ENCODE measurements around the gene FARP1.
"Not testable (repeated sequence)": the region's sequence is repeated elsewhere in the genome, so short reads cannot be mapped to it uniquely, and the experiment has no call there.

Gene FARP1

GRCh38 chr13:98228661-98229341 lies 85.9 kb downstream of the FARP1 start:
- DNase-seq (ENCODE audit: low spot score): no peak

- DNase-seq (ENCODE audit: low spot score): not testable (repeated sequence)
These were observed 87.9 kb downstream of the FARP1 start for GRCh38 chr13:98230762-98231161.

- DNase-seq (ENCODE audit: low spot score): no peak
These were observed 89.6 kb downstream of the FARP1 start for GRCh38 chr13:98232456-98232855.

DNA sequence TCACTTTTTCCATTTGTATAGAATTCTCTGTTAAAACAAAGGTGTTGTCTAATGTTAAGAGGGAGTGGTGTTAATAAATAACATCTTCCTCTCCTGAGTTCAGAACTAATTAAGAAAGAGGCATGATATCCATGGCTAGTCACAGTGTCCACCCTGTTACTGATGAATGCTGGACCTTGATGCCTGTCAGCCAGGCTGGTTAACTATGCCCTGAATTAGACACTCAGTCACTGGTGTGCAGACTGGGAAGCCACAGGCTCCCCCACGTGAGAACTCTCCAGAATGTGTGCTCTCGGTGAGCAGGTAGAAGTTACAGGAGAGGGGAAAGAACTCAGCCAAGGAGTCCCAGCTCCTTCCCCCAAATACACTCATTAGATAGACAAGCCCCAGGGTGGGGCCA lies 90.2 kb downstream of the FARP1 start:
- DNase-seq (ENCODE audit: low spot score): no peak

- DNase-seq (ENCODE audit: low spot score): no peak
These were observed 91.5 kb downstream of the FARP1 start for GRCh38 chr13:98234348-98234747.

- no peak for DNase-seq (ENCODE audit: low spot score)
These were observed 93.3 kb downstream of the FARP1 start for GRCh38 chr13:98236197-98236596.

DNA sequence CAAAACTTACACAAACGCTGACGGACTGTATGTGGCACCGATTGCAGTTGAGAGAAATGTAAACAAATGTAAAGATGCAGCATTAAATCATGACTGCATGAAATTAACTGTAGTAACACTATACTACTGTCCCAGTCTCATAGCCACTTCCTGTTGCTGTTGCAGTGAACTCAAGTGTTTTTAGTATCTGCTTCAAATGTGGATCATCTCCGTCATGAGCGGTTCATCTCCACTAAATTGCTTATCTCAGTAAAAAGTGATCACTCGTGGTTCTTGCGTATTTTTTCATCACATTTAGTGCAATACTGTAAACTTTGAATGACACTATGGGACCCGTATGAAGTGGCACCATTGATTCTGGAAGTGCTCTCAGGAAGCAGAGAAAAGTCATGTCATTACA lies 94.4 kb downstream of the FARP1 start:
- DNase-seq (ENCODE audit: low spot score): no peak

DNA sequence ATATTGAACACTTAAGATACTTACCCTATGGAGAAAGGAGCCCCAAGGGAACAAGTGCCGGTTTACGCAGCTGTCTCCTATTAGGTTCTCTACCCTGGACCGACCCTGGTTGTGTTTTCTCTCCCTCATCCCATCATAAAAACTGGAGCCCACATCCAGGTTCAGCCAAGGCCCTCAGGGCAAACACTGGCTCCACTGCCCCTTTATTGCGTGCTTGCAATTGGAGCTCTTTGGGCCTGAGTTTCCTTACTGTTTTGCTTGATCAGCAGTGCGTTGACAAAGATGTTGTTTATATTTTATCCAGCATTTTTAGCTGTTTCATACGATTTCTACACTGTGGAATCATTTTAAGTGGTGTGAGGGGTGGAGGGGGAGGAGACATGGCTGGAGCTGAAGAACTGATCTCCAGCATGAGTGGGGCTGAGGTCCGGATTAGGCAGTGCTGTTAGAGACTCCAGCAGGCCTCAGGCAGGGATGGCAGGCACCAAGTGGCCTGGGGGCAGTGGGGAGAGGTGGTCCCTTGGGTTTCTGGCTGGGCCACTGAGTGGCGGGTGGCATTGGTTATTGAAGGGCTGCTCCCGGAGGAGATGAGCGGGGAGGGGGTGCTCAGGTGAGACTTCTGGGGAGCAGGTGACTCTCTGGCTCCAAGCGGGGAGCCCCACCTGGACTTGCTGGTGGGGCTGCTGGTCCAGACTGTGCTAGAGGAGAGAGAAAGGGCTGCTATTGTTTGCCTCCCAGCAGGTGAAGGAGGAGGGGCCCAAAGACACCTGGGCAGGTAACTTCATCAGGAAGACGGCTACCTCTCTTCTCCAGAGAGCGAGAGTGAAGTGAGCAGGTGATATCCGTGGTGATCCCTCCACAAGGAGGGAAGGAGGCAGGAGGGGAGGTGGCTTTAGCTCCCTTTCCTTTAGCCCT lies 96.5 kb downstream of the FARP1 start:
- DNase-seq (ENCODE audit: low spot score): no peak

DNA sequence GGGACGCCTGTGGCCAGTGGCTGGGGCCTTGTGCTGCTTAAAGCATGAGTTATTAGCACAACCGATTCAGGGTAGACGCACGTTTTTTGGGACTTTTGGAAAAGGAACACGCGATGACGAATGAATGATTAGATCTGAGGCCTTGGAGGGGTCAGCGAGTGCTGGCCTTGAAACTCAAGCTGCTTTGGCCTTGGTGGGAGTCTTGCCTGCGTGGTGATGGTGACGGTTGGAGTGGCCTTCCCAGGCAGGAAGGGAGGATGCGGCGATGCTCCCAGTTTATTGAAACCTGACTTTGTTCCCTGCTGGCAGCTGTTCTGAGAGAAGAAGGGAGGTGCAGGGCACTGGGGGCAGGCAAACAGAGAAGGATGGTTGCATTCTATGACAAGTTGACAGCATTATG lies 97.2 kb downstream of the FARP1 start:
- no peak for DNase-seq (ENCODE audit: low spot score)

- no peak for DNase-seq (ENCODE audit: low spot score)
These were observed 98.1 kb downstream of the FARP1 start for GRCh38 chr13:98240974-98241373.

GRCh38 chr13:98241976-98242375 lies 99.1 kb downstream of the FARP1 start:
- DNase-seq (ENCODE audit: low spot score): no peak

DNA sequence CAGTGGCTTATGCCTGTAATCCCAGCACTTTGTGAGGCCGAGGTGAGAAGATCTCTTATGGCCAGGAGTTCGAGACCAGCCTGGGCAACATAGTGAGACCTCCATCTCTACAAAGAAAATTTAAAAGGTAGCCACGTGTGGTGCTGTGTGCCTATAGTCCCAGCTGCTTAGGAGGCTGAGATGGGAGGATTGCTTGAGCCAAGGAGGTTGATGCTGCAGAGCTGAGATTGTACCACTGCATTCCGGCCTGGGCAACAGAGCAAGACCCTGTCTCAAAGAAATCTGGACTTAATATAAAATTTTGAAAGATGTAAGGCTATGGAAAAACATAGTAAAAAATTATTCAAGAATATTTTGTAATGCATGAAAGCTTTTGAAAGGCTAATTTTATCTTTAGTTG lies 99.5 kb downstream of the FARP1 start:
- no peak for DNase-seq (ENCODE audit: low spot score)

DNA sequence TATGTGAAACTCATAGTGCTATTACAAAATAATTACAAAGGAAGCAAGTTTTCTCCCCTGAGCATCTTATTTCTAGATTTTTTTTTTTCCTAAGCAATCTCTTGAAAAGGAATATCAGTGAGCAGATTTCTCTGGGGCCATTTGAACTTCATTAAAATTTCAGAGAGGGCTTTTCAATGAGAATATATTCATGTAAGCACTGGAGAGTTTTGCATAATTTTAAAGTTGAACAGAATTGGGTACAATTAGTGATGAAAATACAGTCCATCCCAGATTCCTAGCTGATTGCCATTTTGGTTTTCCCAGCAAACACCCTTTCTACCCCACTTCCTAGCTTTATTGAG lies 101.0 kb downstream of the FARP1 start:
- no peak for DNase-seq (ENCODE audit: low spot score)

- DNase-seq (ENCODE audit: low spot score): no peak
These were observed 103.8 kb downstream of the FARP1 start for GRCh38 chr13:98246538-98247172.

DNA sequence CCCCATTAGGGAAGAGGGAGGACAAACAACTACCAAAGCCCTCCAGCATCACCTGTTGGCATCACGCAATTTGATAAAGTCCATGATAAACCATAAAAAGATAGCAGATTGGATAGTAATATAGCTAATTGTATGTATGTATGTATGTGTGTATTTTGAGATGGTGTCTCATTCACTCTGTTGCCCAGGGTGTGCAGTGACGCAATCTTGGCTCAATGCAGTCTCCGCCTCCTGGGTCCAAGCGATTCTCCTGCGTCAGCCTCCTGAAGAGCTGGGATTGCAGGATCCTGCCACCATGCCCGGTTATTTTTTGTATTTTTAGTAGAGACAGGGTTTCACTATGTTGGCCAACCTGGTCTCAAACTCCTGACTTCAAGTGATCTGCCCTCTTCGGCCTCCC lies 108.8 kb downstream of the FARP1 start:
- no peak for DNase-seq (ENCODE audit: low spot score)

DNA sequence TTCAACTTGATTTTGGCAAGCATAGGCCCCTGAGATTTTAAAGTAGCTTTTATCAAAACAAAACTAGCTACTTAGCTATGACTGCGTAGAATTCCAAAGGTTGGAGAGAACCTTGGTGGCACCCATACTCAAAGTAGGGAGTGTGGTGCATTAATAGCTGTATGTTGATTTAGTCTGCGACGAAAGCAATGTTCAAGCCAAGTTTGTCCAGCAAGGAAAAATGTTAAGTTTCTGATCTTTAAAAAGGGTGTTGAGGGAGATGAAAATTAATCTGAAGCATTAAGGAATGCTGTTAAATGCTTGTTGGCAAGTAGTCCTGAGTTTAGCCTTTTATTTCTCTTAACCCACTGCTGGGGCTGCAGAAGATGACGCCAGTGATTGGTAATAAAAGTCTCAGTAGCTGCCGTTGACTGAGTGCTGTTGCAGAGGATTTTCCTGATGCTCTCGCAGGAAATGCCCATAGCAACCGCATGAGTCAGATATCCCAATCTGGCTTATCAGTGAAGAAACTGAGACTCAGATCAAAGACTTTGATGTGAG lies 110.1 kb downstream of the FARP1 start:
- no peak for DNase-seq (ENCODE audit: low spot score)

DNA sequence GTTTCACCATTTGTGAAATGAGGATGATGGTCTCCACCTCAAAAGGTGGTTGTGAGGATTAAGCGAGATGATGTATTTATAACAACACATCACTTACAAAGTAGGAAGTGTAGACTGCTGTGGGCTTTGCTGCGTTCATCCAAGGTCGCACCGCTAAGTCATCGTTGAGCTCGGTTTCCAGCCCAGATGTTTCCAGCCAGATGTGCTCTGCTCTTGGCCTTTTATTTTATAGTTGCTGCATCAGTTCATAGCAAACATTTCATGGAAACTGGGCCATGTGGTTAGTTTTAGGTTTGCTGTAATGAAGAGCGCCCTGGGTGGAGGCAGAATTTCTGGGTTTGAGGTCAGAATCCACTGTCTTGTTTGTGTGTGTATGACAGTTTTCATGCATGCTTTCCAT lies 110.6 kb downstream of the FARP1 start:
- DNase-seq (ENCODE audit: low spot score): no peak

DNA sequence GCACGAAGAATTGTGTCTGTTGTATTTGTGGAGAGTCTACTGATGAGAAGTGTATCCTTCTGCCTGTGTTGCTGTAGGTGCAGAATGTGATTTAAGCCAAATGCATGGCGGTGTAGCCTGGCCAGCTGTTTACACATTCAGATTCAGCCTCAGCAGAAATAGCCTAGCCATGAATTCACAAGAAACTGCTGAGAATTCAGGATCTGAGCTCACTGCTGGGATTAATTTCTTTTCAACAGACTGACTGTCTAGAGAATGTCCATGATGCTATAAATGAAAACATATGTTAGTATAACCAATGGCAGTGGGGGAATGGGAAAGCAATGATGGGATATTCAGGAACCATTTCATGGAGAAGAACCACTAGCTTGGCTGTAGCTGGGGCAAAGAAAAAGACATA lies 111.6 kb downstream of the FARP1 start:
- no peak for DNase-seq (ENCODE audit: low spot score)

DNA sequence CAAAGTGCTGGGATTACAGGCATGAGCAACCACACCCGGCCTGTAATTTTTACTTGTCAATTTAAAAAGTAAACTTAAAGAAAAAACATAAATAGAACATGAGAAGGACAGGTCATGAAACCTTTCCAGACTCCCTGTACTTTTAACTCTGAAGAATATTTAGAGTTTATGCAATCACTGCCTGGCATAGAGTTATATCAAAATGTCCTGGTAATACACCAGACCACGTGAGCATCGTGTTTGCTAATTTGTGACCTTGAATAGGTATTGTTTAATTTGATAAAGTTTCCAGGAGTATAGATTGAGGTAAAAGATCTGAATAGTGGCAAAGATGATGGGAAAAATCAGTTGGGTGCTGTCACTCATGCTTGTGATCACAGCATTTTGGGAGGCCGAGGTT lies 115.3 kb downstream of the FARP1 start:
- DNase-seq (ENCODE audit: low spot score): no peak

DNA sequence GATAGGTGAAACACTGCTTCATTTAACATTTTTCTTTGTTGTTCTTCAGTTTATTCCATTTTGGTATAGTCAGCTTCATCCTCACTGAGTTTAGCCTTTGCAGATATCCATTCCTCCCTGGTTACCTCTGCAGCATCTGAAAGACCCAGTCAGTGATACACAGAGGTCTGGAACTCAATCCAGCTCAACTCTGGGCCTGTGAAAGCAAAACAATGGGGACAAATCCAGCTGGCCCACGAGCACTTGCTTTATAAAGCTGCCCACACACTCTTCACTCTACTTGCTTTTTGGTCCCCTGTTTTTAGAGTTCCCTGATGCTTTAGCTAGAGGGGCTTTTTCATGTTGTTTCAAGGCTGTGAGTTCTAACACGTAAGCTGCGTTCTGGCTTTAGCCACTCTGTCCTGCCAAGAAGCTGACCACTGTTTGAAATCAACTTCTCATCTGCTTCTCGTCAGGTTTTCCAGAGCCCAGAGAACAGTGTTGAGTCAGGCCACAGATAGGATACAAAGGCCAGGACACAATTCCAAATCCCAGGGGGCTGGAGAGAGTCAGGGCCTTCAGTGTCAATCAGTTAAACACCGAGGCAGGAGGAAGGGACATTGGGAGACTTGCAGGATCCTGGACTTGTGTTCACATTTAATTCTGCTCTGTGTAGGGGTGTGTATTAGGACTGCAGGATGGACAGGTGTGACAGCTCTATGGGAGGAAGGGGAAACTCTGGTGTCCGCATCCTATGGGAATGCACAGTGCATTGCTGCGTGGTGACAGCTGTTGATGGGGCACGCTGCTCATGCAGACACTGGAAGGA lies 117.7 kb downstream of the FARP1 start:
- DNase-seq (ENCODE audit: low spot score): no peak

DNA sequence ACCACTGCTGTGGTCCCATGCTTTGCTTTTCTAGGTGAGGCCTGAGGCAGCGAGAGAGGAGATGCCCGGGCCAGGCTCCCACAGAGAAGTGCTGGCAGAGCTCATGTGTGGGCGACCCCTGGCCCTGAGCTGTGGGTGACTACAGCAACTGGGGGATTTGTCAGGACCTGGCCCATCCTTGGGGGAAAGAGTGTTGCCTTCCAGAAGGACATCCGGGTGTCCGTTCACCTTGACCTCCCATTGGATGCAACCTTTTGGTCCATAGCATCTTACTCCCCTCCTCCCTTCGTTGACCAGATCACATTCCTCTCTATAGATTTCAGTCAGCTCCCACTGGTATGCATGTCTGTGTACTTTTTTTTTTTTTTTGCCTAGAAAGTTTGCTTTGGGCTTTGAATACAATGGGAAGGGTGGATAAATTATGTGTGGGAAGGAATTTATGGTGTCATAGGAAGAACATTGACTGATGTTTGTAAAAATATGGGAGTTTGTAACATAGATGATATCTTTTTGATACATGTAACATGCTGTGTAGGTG lies 118.3 kb downstream of the FARP1 start:
- DNase-seq (ENCODE audit: low spot score): no peak

DNA sequence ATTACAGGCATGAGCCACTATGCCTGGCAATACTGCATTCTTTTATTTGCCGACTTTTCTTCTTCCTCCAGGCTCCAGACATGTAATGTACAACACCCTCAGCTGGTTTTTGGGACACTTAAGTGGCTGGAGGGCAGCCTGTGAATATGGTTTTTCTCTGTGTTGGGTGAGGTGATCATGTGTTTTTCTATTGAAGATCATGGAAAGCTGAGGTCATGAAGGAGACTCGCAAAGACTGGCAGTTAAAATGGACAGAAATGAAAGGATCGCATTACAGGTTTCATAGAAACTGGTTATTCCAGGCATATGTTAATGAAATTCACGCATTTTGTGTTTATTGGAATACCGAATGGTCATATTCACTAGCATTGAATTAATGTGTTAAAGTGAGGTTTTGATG lies 119.4 kb downstream of the FARP1 start:
- no peak for DNase-seq (ENCODE audit: low spot score)

Measured in CD4-positive, alpha-beta T cell treated with Interleukin-6 at 100 ng/mL for 8 hours (primary cell).